ENCODE measurements around the gene PPP4R3A.

DNA sequence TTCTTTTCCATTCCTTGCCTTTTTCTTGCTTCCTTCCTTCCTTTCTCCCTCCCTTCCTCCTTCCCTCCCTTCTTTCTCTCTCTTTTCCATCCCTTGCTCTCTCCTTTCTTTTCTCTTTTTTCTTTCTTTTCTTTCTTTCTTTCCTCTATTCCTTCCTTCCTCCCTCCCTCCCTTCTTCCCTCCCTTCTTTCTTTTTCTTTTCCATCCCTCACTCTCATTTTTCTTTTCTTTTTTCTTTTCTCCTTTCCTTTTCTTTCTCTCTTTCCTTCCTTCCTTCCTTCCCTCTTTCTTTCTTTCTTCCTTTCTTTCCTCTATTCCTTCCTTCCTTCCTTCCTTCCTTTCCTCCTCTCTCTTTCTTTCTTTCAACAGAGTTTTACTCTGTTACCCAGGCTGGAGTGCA lies 35.1 kb upstream of the PPP4R3A start:
- TF ChIP-seq CTCF (IDR thresholded peaks at IDR 0.05) = no peak
- no peak for TF ChIP-seq POLR2A (IDR thresholded peaks at IDR 0.05)

Data from esophagus squamous epithelium (tissue), 4 donors.